ENCODE data around the gene RAB6B. TPM values are rescaled to one million over a fixed set of nuclear protein-coding genes. Genes with fewer than 3 reads are reported as not detected.

RAB6B gene
- total RNA-seq, 4 donors from 2014 or later, result 1.7 to 16.4 (median 3.4) TPM

GRCh38 chr3:133893683-133894352, 1.9 kb downstream of the RAB6B start:
- ATAC-seq (ENCODE audit: low FRiP score) (no peak), DNase-seq (ENCODE audit: low spot score) (no peak)
- no peak for TF ChIP-seq CTCF (IDR thresholded peaks at IDR 0.05)

DNA sequence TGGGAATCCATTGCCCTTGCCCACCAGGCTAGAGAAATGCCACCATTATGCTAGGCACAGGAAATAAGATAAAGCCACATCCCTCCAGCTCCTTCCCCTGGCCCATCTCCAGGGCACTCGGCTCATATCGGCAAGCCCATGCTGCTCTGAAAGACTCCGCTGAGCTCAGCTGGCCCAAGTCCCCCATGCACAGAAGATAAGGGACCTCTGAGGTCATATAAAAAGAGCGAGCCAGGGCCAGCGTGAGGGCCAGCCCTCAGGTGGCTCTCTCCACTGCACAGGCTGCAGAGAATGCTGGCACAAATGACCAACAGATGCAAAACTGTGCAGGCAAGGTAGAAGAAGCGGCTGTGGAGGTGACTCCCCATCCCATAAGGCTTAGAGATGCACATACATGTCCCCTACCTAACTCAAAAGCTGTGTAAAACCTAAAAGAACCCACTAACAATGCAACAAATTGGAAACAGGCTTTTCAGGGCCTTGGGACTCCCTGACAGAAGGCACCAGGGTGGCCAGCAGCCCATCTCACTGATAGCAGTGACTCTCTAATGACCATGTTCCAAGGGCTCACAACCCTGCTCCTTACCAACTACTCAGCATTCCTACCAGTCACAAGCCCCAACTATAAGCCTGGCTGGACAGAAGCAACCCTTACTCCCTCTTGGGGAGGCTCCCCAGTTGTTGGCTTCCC, 3.0 kb downstream of the RAB6B start:
- ATAC-seq (ENCODE audit: low FRiP score) (no peak), DNase-seq (ENCODE audit: low spot score) (no peak)
- no peak for TF ChIP-seq CTCF (IDR thresholded peaks at IDR 0.05)

DNA sequence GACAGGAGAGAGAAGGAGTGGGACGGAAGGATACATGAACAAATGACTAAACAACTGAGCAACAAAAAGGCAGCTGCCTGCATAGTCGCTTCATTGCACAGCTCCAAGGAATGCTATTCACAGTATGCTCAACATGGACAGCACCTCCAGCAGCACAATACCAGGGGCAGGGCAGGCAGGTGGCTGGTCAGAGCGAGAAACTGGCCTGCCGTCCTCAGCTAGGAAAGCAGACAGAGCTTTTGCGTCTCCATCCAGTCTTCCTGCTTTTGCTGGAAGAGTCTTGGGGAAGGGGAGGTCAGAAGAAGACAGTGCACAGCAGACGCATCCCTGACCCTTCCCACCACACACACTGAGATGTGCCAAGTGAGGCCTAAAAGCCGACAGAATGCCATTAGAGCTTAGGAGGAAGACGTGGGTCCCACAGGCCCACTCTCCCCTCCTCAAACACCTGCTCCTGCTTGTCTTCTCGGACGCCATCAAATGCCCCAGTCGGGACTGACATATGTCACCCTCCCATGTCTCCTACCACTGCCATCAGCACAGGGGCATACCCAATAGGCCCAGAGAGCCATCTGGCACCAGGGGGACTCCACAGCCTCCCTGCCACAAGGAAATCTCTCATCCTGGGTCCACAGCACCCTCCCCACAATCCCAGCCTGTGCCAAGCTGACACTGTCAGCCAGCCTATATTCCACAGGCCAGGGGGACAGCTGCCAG, 3.9 kb downstream of the RAB6B start:
- TF ChIP-seq CTCF (IDR thresholded peaks at IDR 0.05), result no peak
- ATAC-seq (ENCODE audit: low FRiP score) (no peak), DNase-seq (ENCODE audit: low spot score) (no peak)

- ATAC-seq (ENCODE audit: low FRiP score) (no peak), DNase-seq (ENCODE audit: low spot score) (no peak)
- TF ChIP-seq CTCF (IDR thresholded peaks at IDR 0.05), result no peak
Observed at GRCh38 chr3:133890972-133891644, 4.6 kb downstream of the RAB6B start.

DNA sequence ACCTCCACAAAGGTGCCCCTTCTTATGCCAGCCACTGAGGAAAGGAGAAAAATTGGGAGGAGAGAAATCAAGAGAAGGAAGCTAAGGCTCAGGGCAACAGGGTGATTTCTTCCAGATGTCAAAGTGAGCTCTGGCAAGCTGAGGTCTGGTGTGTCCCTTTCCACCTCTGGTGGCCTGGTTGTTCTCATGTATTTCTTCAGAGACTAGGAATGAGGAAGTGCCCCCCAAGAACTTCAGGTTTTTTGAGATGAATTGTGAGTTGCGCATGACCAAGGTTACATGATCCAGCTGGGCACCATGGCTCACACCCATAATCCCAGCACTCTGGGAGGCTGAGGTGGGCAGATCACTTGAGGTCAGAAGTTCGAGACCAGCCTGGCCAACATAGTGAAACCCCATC, 5.6 kb downstream of the RAB6B start:
- no peak for DNase-seq (ENCODE audit: low spot score)
- no peak for ATAC-seq (ENCODE audit: low FRiP score)
- TF ChIP-seq CTCF (IDR thresholded peaks at IDR 0.05), result no peak

- no peak for TF ChIP-seq CTCF (IDR thresholded peaks at IDR 0.05)
- DNase-seq (ENCODE audit: low spot score) (no peak), ATAC-seq (ENCODE audit: low FRiP score) (no peak)
Observed at GRCh38 chr3:133888726-133889340, 6.8 kb downstream of the RAB6B start.

Data from omental fat pad (tissue), 4 donors.